Measurements from ENCODE around the gene CHTOP. TPM values are rescaled to one million over a fixed set of nuclear protein-coding genes. Genes with fewer than 3 reads are reported as not detected.

CHTOP gene
- total RNA-seq, 1 donor from 2014 or later = 75.2 TPM

GRCh38 chr1:153588482-153588881 lies 45.4 kb upstream of the CHTOP start:
- Mint-ChIP-seq H3K27ac (ENCODE audit: unreplicated experiment) (no peak overlapping the region), H3K9me3 (ENCODE audit: unreplicated experiment) (no peaks in the 10 kb centered on the region), H3K36me3 (ENCODE audit: unreplicated experiment) (no peaks in the 10 kb centered on the region), H3K27me3 (ENCODE audit: unreplicated experiment) (no peaks in the 10 kb centered on the region), H3K4me3 (ENCODE audit: unreplicated experiment) (no peak overlapping the region), H3K4me1 (ENCODE audit: unreplicated experiment) (peaks cover 18% of the 10 kb centered on the region)
- DNase-seq (ENCODE audit: extremely low spot score, unreplicated experiment) = no peak
- no peak for TF ChIP-seq CTCF (IDR thresholded peaks at IDR 0.05)

GRCh38 chr1:153592748-153593147 lies 41.1 kb upstream of the CHTOP start:
- no peaks in the 10 kb centered on the region for H3K36me3 Mint-ChIP-seq (ENCODE audit: unreplicated experiment)
- H3K27me3 Mint-ChIP-seq (ENCODE audit: unreplicated experiment) = no peaks in the 10 kb centered on the region
- H3K9me3 Mint-ChIP-seq (ENCODE audit: unreplicated experiment) = no peaks in the 10 kb centered on the region
- no peak overlapping the region for H3K27ac Mint-ChIP-seq (ENCODE audit: unreplicated experiment)
- TF ChIP-seq CTCF (IDR thresholded peaks at IDR 0.05) = no peak
- peaks cover 5% of the 10 kb centered on the region for H3K4me1 Mint-ChIP-seq (ENCODE audit: unreplicated experiment)
- DNase-seq (ENCODE audit: extremely low spot score, unreplicated experiment) = no peak
- no peak overlapping the region for H3K4me3 Mint-ChIP-seq (ENCODE audit: unreplicated experiment)

- TF ChIP-seq CTCF (IDR thresholded peaks at IDR 0.05) = no peak
- Mint-ChIP-seq H3K36me3 (ENCODE audit: unreplicated experiment) (no peaks in the 10 kb centered on the region), H3K4me3 (ENCODE audit: unreplicated experiment) (no peak overlapping the region), H3K9me3 (ENCODE audit: unreplicated experiment) (no peaks in the 10 kb centered on the region), H3K4me1 (ENCODE audit: unreplicated experiment) (peaks cover 18% of the 10 kb centered on the region), H3K27ac (ENCODE audit: unreplicated experiment) (no peak overlapping the region), H3K27me3 (ENCODE audit: unreplicated experiment) (no peaks in the 10 kb centered on the region)
- DNase-seq (ENCODE audit: extremely low spot score, unreplicated experiment) = no peak
Observed at GRCh38 chr1:153597206-153597605, 36.7 kb upstream of the CHTOP start.

GRCh38 chr1:153598309-153599172 lies 35.3 kb upstream of the CHTOP start:
- H3K36me3 Mint-ChIP-seq (ENCODE audit: unreplicated experiment) = no peaks in the 10 kb centered on the region
- peak overlapping the region; percentile 69 for H3K27ac Mint-ChIP-seq (ENCODE audit: unreplicated experiment)
- H3K9me3 Mint-ChIP-seq (ENCODE audit: unreplicated experiment) = no peaks in the 10 kb centered on the region
- no peak for DNase-seq (ENCODE audit: extremely low spot score, unreplicated experiment)
- H3K4me3 Mint-ChIP-seq (ENCODE audit: unreplicated experiment) = no peak overlapping the region
- peaks cover 16% of the 10 kb centered on the region for H3K4me1 Mint-ChIP-seq (ENCODE audit: unreplicated experiment)
- TF ChIP-seq CTCF (IDR thresholded peaks at IDR 0.05) = no peak
- H3K27me3 Mint-ChIP-seq (ENCODE audit: unreplicated experiment) = no peaks in the 10 kb centered on the region

GRCh38 chr1:153599847-153600246 lies 34.0 kb upstream of the CHTOP start:
- Mint-ChIP-seq H3K9me3 (ENCODE audit: unreplicated experiment) (no peaks in the 10 kb centered on the region), H3K4me3 (ENCODE audit: unreplicated experiment) (no peak overlapping the region), H3K4me1 (ENCODE audit: unreplicated experiment) (peaks cover 16% of the 10 kb centered on the region), H3K27me3 (ENCODE audit: unreplicated experiment) (no peaks in the 10 kb centered on the region), H3K36me3 (ENCODE audit: unreplicated experiment) (no peaks in the 10 kb centered on the region), H3K27ac (ENCODE audit: unreplicated experiment) (no peak overlapping the region)
- DNase-seq (ENCODE audit: extremely low spot score, unreplicated experiment) = no peak
- no peak for TF ChIP-seq CTCF (IDR thresholded peaks at IDR 0.05)

Measured in osteocyte (in vitro differentiated cells).